ENCODE results near the gene ACR.
A peak's percentile ranks its signal among the peaks of the same experiment; 100 is the strongest.

The ACR gene

DNA sequence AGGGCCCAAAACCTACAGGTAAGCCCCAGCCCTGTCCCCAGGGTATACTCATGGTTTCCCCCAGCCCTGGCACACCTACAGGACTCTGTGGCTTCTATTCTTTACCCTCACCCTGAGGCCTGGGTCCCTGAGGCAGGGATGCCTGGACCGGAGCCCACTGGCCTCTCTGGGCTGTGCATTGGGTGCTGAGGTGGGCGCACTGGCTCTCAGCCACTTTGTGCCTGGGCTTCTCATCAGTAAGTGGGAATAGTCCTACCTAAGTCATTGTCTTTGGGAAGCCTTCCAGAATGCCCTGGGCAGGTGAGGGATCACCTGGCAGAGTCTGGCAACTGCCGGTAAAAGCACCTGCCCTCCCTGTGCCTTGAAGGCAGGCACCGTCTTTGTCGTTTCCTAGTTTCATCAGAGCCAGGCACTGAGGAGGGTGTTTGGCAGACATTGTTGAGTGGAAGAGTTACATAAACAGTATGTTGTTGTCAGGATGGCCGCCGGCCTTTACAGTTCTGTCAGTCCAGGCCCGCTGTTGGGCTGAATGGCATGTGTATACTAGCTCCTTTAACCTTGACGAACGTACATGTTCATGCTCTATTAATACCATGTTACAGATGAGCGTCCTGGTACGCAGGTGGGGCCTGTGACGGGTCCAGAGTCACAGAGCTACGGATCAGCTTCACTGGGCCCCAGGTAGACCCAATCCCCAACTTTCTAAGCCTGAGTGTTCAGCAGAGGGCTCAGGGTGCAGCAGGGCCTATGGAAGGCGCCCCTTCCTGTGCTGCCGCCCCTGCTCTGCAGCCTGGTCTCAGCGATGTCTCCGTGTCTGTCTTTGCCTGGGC, 42.4 kb upstream of the ACR start:
- no peak overlapping the region for H3K4me3 ChIP-seq (ENCODE audit: low read depth, low read length)
- TF ChIP-seq, protein P1, sequence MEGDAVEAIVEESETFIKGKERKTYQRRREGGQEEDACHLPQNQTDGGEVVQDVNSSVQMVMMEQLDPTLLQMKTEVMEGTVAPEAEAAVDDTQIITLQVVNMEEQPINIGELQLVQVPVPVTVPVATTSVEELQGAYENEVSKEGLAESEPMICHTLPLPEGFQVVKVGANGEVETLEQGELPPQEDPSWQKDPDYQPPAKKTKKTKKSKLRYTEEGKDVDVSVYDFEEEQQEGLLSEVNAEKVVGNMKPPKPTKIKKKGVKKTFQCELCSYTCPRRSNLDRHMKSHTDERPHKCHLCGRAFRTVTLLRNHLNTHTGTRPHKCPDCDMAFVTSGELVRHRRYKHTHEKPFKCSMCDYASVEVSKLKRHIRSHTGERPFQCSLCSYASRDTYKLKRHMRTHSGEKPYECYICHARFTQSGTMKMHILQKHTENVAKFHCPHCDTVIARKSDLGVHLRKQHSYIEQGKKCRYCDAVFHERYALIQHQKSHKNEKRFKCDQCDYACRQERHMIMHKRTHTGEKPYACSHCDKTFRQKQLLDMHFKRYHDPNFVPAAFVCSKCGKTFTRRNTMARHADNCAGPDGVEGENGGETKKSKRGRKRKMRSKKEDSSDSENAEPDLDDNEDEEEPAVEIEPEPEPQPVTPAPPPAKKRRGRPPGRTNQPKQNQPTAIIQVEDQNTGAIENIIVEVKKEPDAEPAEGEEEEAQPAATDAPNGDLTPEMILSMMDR (IDR thresholded peaks at IDR 0.05; ENCODE audit: low read depth, low read length) = no peak

- TF ChIP-seq, protein P1 (IDR thresholded peaks at IDR 0.05; ENCODE audit: low read depth, low read length) = no peak
- H3K4me3 ChIP-seq (ENCODE audit: low read depth, low read length) = no peak overlapping the region
Measured at GRCh38 chr22:50696251-50696798, 41.7 kb upstream of the ACR start.

GRCh38 chr22:50696799-50697561, 41.0 kb upstream of the ACR start:
- peak overlapping the region; percentile 29 for H3K4me3 ChIP-seq (ENCODE audit: low read depth, low read length)
- TF ChIP-seq, protein P1 (IDR thresholded peaks at IDR 0.05; ENCODE audit: low read depth, low read length) = peak; percentile 74

DNA sequence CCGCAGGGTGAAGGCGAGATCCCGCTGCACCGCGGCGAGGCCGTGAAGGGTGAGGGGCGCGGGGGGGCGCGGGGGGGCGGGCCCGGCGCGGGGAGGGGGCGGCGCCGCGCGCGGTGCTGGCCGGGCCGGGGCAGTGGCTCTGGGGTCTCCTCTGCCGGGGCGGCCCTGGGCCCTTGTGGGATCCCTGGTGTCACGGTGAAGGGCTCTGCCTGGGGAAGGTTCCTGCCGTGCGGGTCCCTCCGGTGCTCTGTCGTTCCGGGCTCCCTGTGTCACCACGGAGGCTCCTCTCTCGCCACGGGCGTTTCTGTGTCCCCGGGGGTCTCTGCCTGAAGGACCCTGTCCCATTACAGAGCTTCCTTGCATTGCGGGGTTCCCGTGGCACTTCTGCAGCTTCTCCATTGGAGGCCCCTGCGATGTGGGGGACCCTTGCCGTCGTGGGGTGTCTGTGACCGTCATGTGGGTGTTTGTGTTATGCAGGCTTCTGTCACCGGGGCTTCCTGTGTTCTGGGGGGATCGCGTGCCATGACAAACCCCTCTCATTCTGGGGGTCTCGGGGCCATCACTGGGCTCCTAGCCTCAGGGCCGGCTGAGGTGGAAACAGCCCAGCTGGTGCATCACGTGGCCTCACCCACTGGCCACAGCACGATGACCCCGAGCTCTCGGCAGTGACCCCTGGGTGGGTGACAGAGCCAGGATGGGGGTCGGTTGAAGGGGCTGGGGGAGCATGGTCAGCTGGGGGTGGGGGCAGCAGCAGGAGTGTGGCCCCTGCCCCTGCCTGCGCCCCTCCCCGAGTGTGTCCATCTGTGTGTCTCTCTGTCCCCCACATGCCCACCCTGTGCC, 40.1 kb upstream of the ACR start:
- H3K4me3 ChIP-seq (ENCODE audit: low read depth, low read length) = peak overlapping the region; percentile 60
- TF ChIP-seq, protein P1 (IDR thresholded peaks at IDR 0.05; ENCODE audit: low read depth, low read length) = no peak

DNA sequence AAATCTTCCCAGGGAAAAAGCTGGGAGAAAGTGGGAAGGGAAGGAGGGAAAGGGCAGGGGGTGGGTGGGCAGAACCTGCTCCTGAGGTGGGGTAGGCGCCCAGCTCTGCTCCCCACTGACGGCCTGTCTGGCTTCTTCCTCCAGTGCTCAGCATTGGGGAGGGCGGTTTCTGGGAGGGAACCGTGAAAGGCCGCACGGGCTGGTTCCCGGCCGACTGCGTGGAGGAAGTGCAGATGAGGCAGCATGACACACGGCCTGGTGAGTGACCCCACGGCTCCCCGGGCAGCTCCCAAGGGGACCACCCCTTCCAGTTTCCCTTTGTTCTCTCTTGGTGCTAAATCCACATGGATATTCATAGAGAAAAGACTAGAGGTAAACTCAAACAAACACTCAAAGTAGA, 39.5 kb upstream of the ACR start:
- no peak overlapping the region for H3K4me3 ChIP-seq (ENCODE audit: low read depth, low read length)
- TF ChIP-seq, protein P1 (IDR thresholded peaks at IDR 0.05; ENCODE audit: low read depth, low read length) = no peak

DNA sequence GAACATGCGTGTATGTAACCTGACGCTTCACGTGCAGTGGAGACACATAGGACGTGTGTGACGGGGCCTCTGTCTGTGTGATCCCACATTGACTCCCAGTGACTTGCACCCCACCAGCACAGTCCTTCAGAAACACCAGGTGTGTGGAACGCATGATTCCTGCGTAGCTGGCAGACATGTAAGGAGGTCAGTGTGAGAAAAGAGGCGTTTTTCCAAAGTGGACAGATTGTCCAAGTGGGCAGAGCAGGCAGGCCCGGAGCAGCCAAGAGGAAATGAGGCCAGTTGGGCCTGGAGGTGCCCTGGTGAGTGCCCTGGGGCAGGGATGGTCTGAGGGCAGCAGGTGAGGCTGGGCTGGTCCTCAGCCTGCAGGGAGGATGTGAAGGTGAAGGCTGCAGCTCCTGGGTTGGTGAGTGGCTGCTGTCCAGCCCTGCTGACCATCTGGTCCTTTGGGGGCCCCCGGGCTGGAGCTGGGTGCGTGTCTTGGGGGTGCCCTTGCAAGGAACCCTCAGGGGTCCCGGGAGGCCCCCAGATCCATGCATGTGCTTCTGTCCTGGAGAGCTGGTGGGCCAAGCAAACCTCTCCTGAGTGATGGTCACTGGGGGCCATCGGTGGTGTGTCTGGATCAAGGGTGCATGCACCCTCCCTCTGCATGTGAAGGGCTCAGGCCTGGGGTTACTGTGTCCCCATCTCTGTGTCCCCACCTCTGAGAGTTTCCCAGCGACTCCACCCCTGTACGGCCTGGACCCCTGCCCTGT, 38.8 kb upstream of the ACR start:
- no peak overlapping the region for H3K4me3 ChIP-seq (ENCODE audit: low read depth, low read length)
- TF ChIP-seq, protein P1 (IDR thresholded peaks at IDR 0.05; ENCODE audit: low read depth, low read length) = no peak
